K562 (cell line): ENCODE data around the gene SYF2. TPM values are rescaled to one million over a fixed set of nuclear protein-coding genes. Genes with fewer than 3 reads are reported as not detected.

Source experiments
- CBX8 ChIP-seq: fragments of 200-600 bp; sonication (generic); IDR thresholded peaks from 2 replicates; pipeline ENCODE4 v1.6.1; 2012; ENCODE audit warnings: borderline replicate concordance, mixed run types, low read depth, mild to moderate bottlenecking, moderate library complexity, mixed read lengths, low read length, control low read depth, inconsistent platforms; ENCODE audit not compliant: poor library complexity, severe bottlenecking; ENCODE audit errors: extremely low read depth
- CGGBP1 ChIP-seq: fragments of 250-450 bp; sonication (Bioruptor Pico); IDR thresholded peaks from 2 replicates; pipeline ENCODE4 v1.9.0; 2021; ENCODE audit warnings: mild to moderate bottlenecking
- CTBP1 ChIP-seq: fragments of 450-650 bp; IDR thresholded peaks from 2 replicates; pipeline ENCODE4 v1.6.1; 2016; ENCODE audit warnings: borderline replicate concordance
- DDX20 ChIP-seq: fragments of 450-650 bp; IDR thresholded peaks from 2 replicates; pipeline ENCODE4 v1.6.1; 2016; ENCODE audit warnings: missing genetic modification characterization, low read depth, mild to moderate bottlenecking, missing compliant biosample characterization, moderate library complexity
- HDAC6 ChIP-seq: IDR thresholded peaks from 2 replicates; pipeline ENCODE4 v1.6.1; 2012; ENCODE audit warnings: low read depth, mild to moderate bottlenecking, control low read depth, inconsistent platforms, low read length, moderate library complexity
- MCM2 ChIP-seq: fragments of 450-650 bp; IDR thresholded peaks from 2 replicates; pipeline ENCODE4 v1.6.1; 2017; ENCODE audit warnings: low read depth, mild to moderate bottlenecking
- MLX ChIP-seq, 2 experiments: fragments of 450-650 bp in 1 of 2; sonication (generic) in 1 of 2; formaldehyde crosslinking; conservative IDR thresholded peaks; 2 replicates each; pipeline versions ENCODE4 v1.4.0 to v1.8.1; 2020 to 2022; ENCODE audit warnings: mild to moderate bottlenecking in 1 of 2, missing genetic modification reagents in 1 of 2
- MYNN ChIP-seq, 2 experiments: sonication (generic); formaldehyde crosslinking in 1 of 2; IDR thresholded peaks; 2 replicates each; pipeline versions ENCODE4 v1.5.0 to v1.6.1; 2016 to 2020; ENCODE audit warnings: antibody characterized with exemption in 1 of 2, missing genetic modification reagents in 1 of 2
- NR2C1 ChIP-seq, 2 experiments: fragments of 450-650 bp; IDR thresholded peaks; 2 replicates each; pipeline ENCODE4 v1.6.1; 2017; ENCODE audit warnings: mild to moderate bottlenecking in 2 of 2, antibody characterized with exemption in 1 of 2, inconsistent platforms in 1 of 2, missing compliant biosample characterization in 1 of 2, missing genetic modification characterization in 1 of 2
- PHF8 ChIP-seq: fragments of 200-600 bp; sonication (generic); IDR thresholded peaks from 2 replicates; pipeline ENCODE4 v1.6.1; 2012; ENCODE audit warnings: mixed run types, mild to moderate bottlenecking, inconsistent platforms, low read length, moderate library complexity, borderline replicate concordance
- POLR2H ChIP-seq: IDR thresholded peaks from 2 replicates; pipeline ENCODE4 v1.6.1; 2016; ENCODE audit warnings: missing genetic modification characterization, low read depth, mild to moderate bottlenecking, control low read depth, missing compliant biosample characterization, moderate library complexity
- RB1 ChIP-seq: fragments of 450-650 bp; IDR thresholded peaks from 2 replicates; pipeline ENCODE4 v1.6.1; 2017; ENCODE audit warnings: low read depth, mild to moderate bottlenecking
- RNF2 ChIP-seq: sonication (generic); IDR thresholded peaks from 2 replicates; pipeline ENCODE4 v1.6.1; 2016
- SREBF1 ChIP-seq: fragments of 150-350 bp; IDR thresholded peaks from 2 replicates; pipeline ENCODE4 v1.6.1; 2014; ENCODE audit warnings: antibody characterized with exemption, low read depth, low read length, borderline replicate concordance
- STAT5A ChIP-seq: IDR thresholded peaks from 2 replicates; pipeline ENCODE4 v1.6.1; 2012; ENCODE audit warnings: low read length, inconsistent platforms, borderline replicate concordance
- ZBTB5 ChIP-seq: fragments of 450-650 bp; IDR thresholded peaks from 2 replicates; pipeline ENCODE4 v1.6.1; 2017; ENCODE audit warnings: antibody characterized with exemption
- ZC3H4 ChIP-seq: sonication (generic); formaldehyde crosslinking; IDR thresholded peaks from 2 replicates; pipeline ENCODE4 v1.9.0; 2021; ENCODE audit warnings: missing genetic modification reagents, borderline replicate concordance
- ZFP91 ChIP-seq: sonication (generic); formaldehyde crosslinking; IDR thresholded peaks from 2 replicates; pipeline ENCODE4 v1.8.0; 2022; ENCODE audit warnings: mild to moderate bottlenecking, missing genetic modification reagents
- ZKSCAN3 ChIP-seq: fragments of 250-450 bp; sonication (Bioruptor Pico); IDR thresholded peaks from 2 replicates; pipeline ENCODE4 v1.4.0; 2020
- ZNF449 ChIP-seq: fragments of 250-450 bp; sonication (Bioruptor Pico); IDR thresholded peaks from 2 replicates; pipeline ENCODE4 v1.8.0; 2022; ENCODE audit warnings: moderate library complexity, mild to moderate bottlenecking, inconsistent platforms
- polyA plus RNA-seq, 8 experiments: library from polyadenylated mRNA; depleted of rRNA in 4 of 8; stranded (reverse) in 5 of 8; unstranded in 3 of 8; fragments of >200 nt; fragmentation: Nextera tagmentation in 2 of 8; fragmentation: Illumina TruSeq in 1 of 8; extraction: Ambion mirVana in 2 of 8; extraction: Trizol in 1 of 8; gene quantifications; 2 replicates each; pipeline versions ENCODE4 v1.2.1 to v1.2.3, GENCODE V29; 2011 to 2014; ENCODE audit warnings: inconsistent platforms in 1 of 8, missing spikeins in 1 of 8
- total RNA-seq, 7 experiments: library from RNA; depleted of rRNA in 6 of 7; stranded (reverse); fragments of >200 nt in 6 of 7; fragmentation: Illumina TruSeq in 2 of 7; extraction: Trizol in 2 of 7; gene quantifications; 2 replicates each; pipeline versions ENCODE4 v1.2.1 to v1.2.3, GENCODE V29; 2011 to 2021; ENCODE audit warnings: low replicate concordance in 1 of 7

SYF2 gene
- total and polyA plus RNA-seq, 9 of the 15 experiments (the other 6 are each of a cell fraction or from before 2014, with no cell fraction given) = 20.9 to 69.0 (median 43.2) TPM

GRCh38 chr1:25239681-25240541, 7.6 kb upstream of the SYF2 start (continued):
- TF ChIP-seq ZNF449 (CRISPR knock-in tag) (0 out of 2 replicates have a peak, but pooled peaks have one; percentile 57), PHF8 (peak; percentile 71; the same call in 1 of the 2 replicates), MCM2 (no peak), SREBF1 (no peak), CBX8 (no peak), ZBTB5 (no peak), CGGBP1 (CRISPR knock-in tag) (0 out of 2 replicates have a peak, but pooled peaks have one; percentile 58), RNF2 (peak; percentile 73), ZC3H4 (peak; percentile 74; the same call in 1 of the 2 replicates), NR2C1 (IDR thresholded peaks at IDR 0.05) (peak; percentile 59), NR2C1 (tag; IDR thresholded peaks at IDR 0.05) (peak; percentile 69), RB1 (peak; percentile 89), CTBP1 (peak; percentile 93), STAT5A (no peak), POLR2H (tag) (peak; percentile 77), DDX20 (tag) (no peak), ZKSCAN3 (CRISPR knock-in tag) (no peak), MLX (CRISPR knock-in tag; conservative IDR thresholded peaks at IDR 0.05) (0 out of 4 replicates have a peak, but pooled peaks of 1 of the 2 experiments have one; percentile 26), ZFP91 (0 out of 2 replicates have a peak, but pooled peaks have one; percentile 41), MYNN (IDR thresholded peaks at IDR 0.05) (peak; percentile 91; the same call in 1 of the 2 replicates), MYNN (CRISPR knock-in tag; IDR thresholded peaks at IDR 0.05) (no peak), HDAC6 (0 out of 2 replicates have a peak, but pooled peaks have one; percentile 48)
